Measurements from ENCODE around the gene NDUFC2.
"Not testable (repeated sequence)": the region's sequence is repeated elsewhere in the genome, so short reads cannot be mapped to it uniquely, and the experiment has no call there.

NDUFC2 gene

GRCh38 chr11:78049348-78049747 is 30.3 kb downstream of the NDUFC2 start:
- no peak for DNase-seq

GRCh38 chr11:78048561-78048960 is 31.1 kb downstream of the NDUFC2 start:
- no peak for DNase-seq

- DNase-seq = no peak
These were observed 33.2 kb downstream of the NDUFC2 start for GRCh38 chr11:78046486-78046854.

- DNase-seq = peak; percentile 93
These were observed 33.7 kb downstream of the NDUFC2 start for GRCh38 chr11:78045851-78046485.

- DNase-seq = no peak
These were observed 35.0 kb downstream of the NDUFC2 start for GRCh38 chr11:78044706-78045105.

- no peak for DNase-seq
These were observed 37.7 kb downstream of the NDUFC2 start for GRCh38 chr11:78041843-78042440.

- DNase-seq = not testable (repeated sequence)
These were observed 38.3 kb downstream of the NDUFC2 start for GRCh38 chr11:78041380-78041719.

- DNase-seq = no peak
These were observed 38.8 kb downstream of the NDUFC2 start for GRCh38 chr11:78040691-78041379.

GRCh38 chr11:78039919-78040671 is 39.6 kb downstream of the NDUFC2 start:
- peak; percentile 63 for DNase-seq

GRCh38 chr11:78039391-78039918 is 40.2 kb downstream of the NDUFC2 start:
- DNase-seq = no peak

- no peak for DNase-seq
These were observed 40.9 kb downstream of the NDUFC2 start for GRCh38 chr11:78038697-78039313.

- DNase-seq = no peak
These were observed 41.6 kb downstream of the NDUFC2 start for GRCh38 chr11:78037825-78038620.

GRCh38 chr11:78037056-78037455 is 42.6 kb downstream of the NDUFC2 start:
- no peak for DNase-seq

GRCh38 chr11:78036313-78036712 is 43.3 kb downstream of the NDUFC2 start:
- no peak for DNase-seq

- DNase-seq = no peak
These were observed 45.0 kb downstream of the NDUFC2 start for GRCh38 chr11:78034623-78035022.

GRCh38 chr11:78033040-78033439 is 46.6 kb downstream of the NDUFC2 start:
- no peak for DNase-seq

- DNase-seq = no peak
These were observed 47.6 kb downstream of the NDUFC2 start for GRCh38 chr11:78032090-78032489.

- DNase-seq = no peak
These were observed 48.0 kb downstream of the NDUFC2 start for GRCh38 chr11:78031629-78032028.

GRCh38 chr11:78030429-78031325 is 49.0 kb downstream of the NDUFC2 start:
- DNase-seq = peak; percentile 89

GRCh38 chr11:78028423-78028822 is 51.2 kb downstream of the NDUFC2 start:
- DNase-seq = not testable (repeated sequence)

GRCh38 chr11:78027759-78028158 is 51.9 kb downstream of the NDUFC2 start:
- DNase-seq = no peak
